Lower leg skin (tissue), 3 donors: ENCODE data around the gene LYL1.

Experiments
- CTCF ChIP-seq, 3 donors: fragments of 450-650 bp; IDR thresholded peaks; one replicate each; pipeline ENCODE4 v1.5.1; 2016; ENCODE audit warnings: antibody characterized with exemption in 3 of 3, mild to moderate bottlenecking in 3 of 3, moderate library complexity in 2 of 3
- POLR2A ChIP-seq, 2 donors: fragments of 450-650 bp; IDR thresholded peaks; one replicate each; pipeline ENCODE4 v1.6.1; 2016 to 2017; ENCODE audit warnings: antibody characterized with exemption in 2 of 2, mild to moderate bottlenecking in 1 of 2, moderate library complexity in 1 of 2

GRCh38 chr19:13063461-13064091, 39.1 kb downstream of the LYL1 start:
- TF ChIP-seq POLR2A (IDR thresholded peaks at IDR 0.05) (no peak), CTCF (IDR thresholded peaks at IDR 0.05) (no peak)
